ENCODE data around the gene NR2F2. TPM values are rescaled to one million over a fixed set of nuclear protein-coding genes. Genes with fewer than 3 reads are reported as not detected.

The NR2F2 gene
- total RNA-seq, 6 experiments from 2014 or later = 120 to 168 (median 142) TPM

- H3K4me3 Mint-ChIP-seq = no peak overlapping the region
- H3K36me3 Mint-ChIP-seq (ENCODE audit: low read depth) = peaks cover 59% of the 10 kb centered on the region
- no peak for TF ChIP-seq CTCF (IDR thresholded peaks at IDR 0.05)
- H3K27me3 Mint-ChIP-seq (ENCODE audit: insufficient read depth) = peaks cover 7% of the 10 kb centered on the region
- peaks cover 91% of the 10 kb centered on the region for H3K4me1 Mint-ChIP-seq (ENCODE audit: low read depth)
- H3K9me3 Mint-ChIP-seq = no peaks in the 10 kb centered on the region
- H3K27ac Mint-ChIP-seq = peak overlapping the region; percentile 61
- no peak for DNase-seq
Measured at GRCh38 chr15:96346409-96346970, 16.0 kb downstream of the NR2F2 start.

- H3K4me1 Mint-ChIP-seq (ENCODE audit: low read depth) = peaks cover 85% of the 10 kb centered on the region
- H3K9me3 Mint-ChIP-seq = no peaks in the 10 kb centered on the region
- DNase-seq = no peak
- peak overlapping the region; percentile 67 for H3K27ac Mint-ChIP-seq
- peaks cover 10% of the 10 kb centered on the region for H3K27me3 Mint-ChIP-seq (ENCODE audit: insufficient read depth)
- TF ChIP-seq CTCF (IDR thresholded peaks at IDR 0.05) = no peak
- H3K4me3 Mint-ChIP-seq = peak overlapping the region; percentile 13
- peaks cover 57% of the 10 kb centered on the region for H3K36me3 Mint-ChIP-seq (ENCODE audit: low read depth)
Measured at GRCh38 chr15:96347181-96348111, 16.9 kb downstream of the NR2F2 start.

GRCh38 chr15:96348112-96349027 lies 17.9 kb downstream of the NR2F2 start:
- Mint-ChIP-seq H3K4me3 (peak overlapping the region; percentile 18), H3K36me3 (ENCODE audit: low read depth) (peaks cover 53% of the 10 kb centered on the region), H3K27me3 (ENCODE audit: insufficient read depth) (peaks cover 9% of the 10 kb centered on the region), H3K27ac (peak overlapping the region; percentile 67), H3K4me1 (ENCODE audit: low read depth) (peaks cover 85% of the 10 kb centered on the region), H3K9me3 (no peaks in the 10 kb centered on the region)
- no peak for DNase-seq
- no peak for TF ChIP-seq CTCF (IDR thresholded peaks at IDR 0.05)

- Mint-ChIP-seq H3K4me1 (ENCODE audit: low read depth) (peaks cover 81% of the 10 kb centered on the region), H3K27ac (peak overlapping the region; percentile 66), H3K4me3 (peak overlapping the region; percentile 5), H3K27me3 (ENCODE audit: insufficient read depth) (peaks cover 8% of the 10 kb centered on the region), H3K9me3 (no peaks in the 10 kb centered on the region), H3K36me3 (ENCODE audit: low read depth) (peaks cover 48% of the 10 kb centered on the region)
- DNase-seq = no peak
- no peak for TF ChIP-seq CTCF (IDR thresholded peaks at IDR 0.05)
Measured at GRCh38 chr15:96349034-96349856, 18.7 kb downstream of the NR2F2 start.
